Uterus (tissue), 4 donors: Measurements from ENCODE around the gene KDM8. TPM values are rescaled to one million over a fixed set of nuclear protein-coding genes. Genes with fewer than 3 reads are reported as not detected.
A peak's percentile ranks its signal among the peaks of the same experiment; 100 is the strongest.

Source experiments
- DNase-seq, 2 donors: peaks; one replicate each; pipeline ENCODE4 v3.0.0-alpha.2; 2019 to 2020
- H3K27ac ChIP-seq, 2 donors: fragments of 200-600 bp; sonication (generic); 1 replicate in 1 of 2; 2 replicates in 1 of 2; pipeline ENCODE4 v1.5.1; 2016 to 2018
- H3K27me3 ChIP-seq, 2 donors: fragments of 200-600 bp; sonication (generic); one replicate each; pipeline ENCODE4 v1.5.1; 2018 to 2019; ENCODE audit warnings: control low read depth in 1 of 2
- H3K36me3 ChIP-seq, 2 donors: fragments of 200-600 bp; sonication (generic); one replicate each; pipeline ENCODE4 v1.5.1; 2019; ENCODE audit warnings: control low read depth in 1 of 2
- H3K4me1 ChIP-seq, 2 donors: fragments of 200-600 bp; sonication (generic); one replicate each; pipeline ENCODE4 v1.5.1; 2018 to 2019; ENCODE audit warnings: control low read depth in 1 of 2
- H3K4me3 ChIP-seq, 2 donors: fragments of 200-600 bp; sonication (generic); 1 replicate in 1 of 2; 2 replicates in 1 of 2; pipeline ENCODE4 v1.5.1; 2018 to 2019; ENCODE audit warnings: mild to moderate bottlenecking in 1 of 2
- H3K9me3 ChIP-seq, 2 donors: fragments of 200-600 bp; sonication (generic); one replicate each; pipeline ENCODE4 v1.5.1; 2019; ENCODE audit warnings: control low read depth in 1 of 2
- CTCF ChIP-seq, 4 experiments: fragments of 200-600 bp in 2 of 4; fragments of 450-650 bp in 2 of 4; sonication (generic) in 2 of 4; IDR thresholded peaks; one replicate each; pipeline ENCODE4 v1.5.1; 2016 to 2019; ENCODE audit warnings: antibody characterized with exemption in 4 of 4, mild to moderate bottlenecking in 2 of 4, moderate library complexity in 1 of 4
- POLR2A ChIP-seq, 2 donors: fragments of 450-650 bp; IDR thresholded peaks; one replicate each; pipeline ENCODE4 v1.6.1; 2016; ENCODE audit warnings: antibody characterized with exemption in 2 of 2, mild to moderate bottlenecking in 1 of 2, moderate library complexity in 1 of 2
- intact Hi-C: fragments of 100-400 bp; cut with DNase I; formaldehyde crosslinking; loops from one replicate; pipeline ENCODE4 v1.15.1; 2023; ENCODE audit warnings: low total_unique reads
- total RNA-seq, 4 donors: library from RNA; depleted of rRNA in 3 of 4; stranded (reverse); fragments of >200 nt in 3 of 4; gene quantifications; one replicate each; pipeline versions ENCODE4 v1.1.0 to v1.2.4, GENCODE V29; 2014 to 2023
- donor health status: DM: yes; HTN: yes; CAD: no.

Gene KDM8
- total RNA-seq, 4 donors from 2014 or later: 4.1 to 31.0 (median 11.5) TPM; not detected in 1

GRCh38 chr16:27234171-27234570 lies 30.8 kb downstream of the KDM8 start:
- no peak for TF ChIP-seq CTCF (IDR thresholded peaks at IDR 0.05)
- no peak for TF ChIP-seq POLR2A (IDR thresholded peaks at IDR 0.05)
- no peak for DNase-seq
- no peaks in the 10 kb centered on the region for H3K9me3 ChIP-seq
- peak overlapping the region; percentile 81 to 86 for H3K27ac ChIP-seq
- H3K4me3 ChIP-seq: no peak overlapping the region
- intact Hi-C loops: loop anchor here (10.0 kb wide), 1 partner anchor 131 kb away; no protein-coding TSS in a partner anchor
- H3K27me3 ChIP-seq: no peaks in the 10 kb centered on the region
- no peaks in the 10 kb centered on the region for H3K36me3 ChIP-seq
- H3K4me1 ChIP-seq: no peaks in the 10 kb centered on the region

DNA sequence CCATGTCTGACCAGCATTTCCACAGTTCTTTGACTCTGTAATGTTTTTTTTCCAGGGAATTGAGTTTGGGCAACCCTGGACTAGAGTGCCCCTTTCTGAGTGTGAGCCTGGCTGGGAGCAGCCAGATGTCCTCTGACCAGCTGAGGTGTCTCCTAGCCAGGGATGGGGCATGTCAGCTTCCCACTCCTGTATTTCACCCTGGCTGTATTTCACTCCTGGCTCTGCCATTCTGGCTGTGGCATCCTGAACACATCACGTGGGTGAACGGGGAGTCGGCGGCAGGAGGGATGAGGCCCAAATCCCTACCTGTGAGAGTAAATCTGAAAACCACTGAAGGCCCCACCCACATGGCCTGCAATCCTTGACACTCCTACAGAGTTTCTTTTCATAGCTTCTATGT lies 31.3 kb downstream of the KDM8 start:
- TF ChIP-seq CTCF (IDR thresholded peaks at IDR 0.05) (no peak), POLR2A (IDR thresholded peaks at IDR 0.05) (no peak)
- Histone ChIP-seq H3K4me3 (no peak overlapping the region), H3K4me1 (no peaks in the 10 kb centered on the region), H3K36me3 (no peaks in the 10 kb centered on the region), H3K27ac (peak overlapping the region; percentile 81 to 86), H3K9me3 (no peaks in the 10 kb centered on the region), H3K27me3 (no peaks in the 10 kb centered on the region)
- DNase-seq: no peak
- intact Hi-C loops: loop anchor here (10.0 kb wide), 1 partner anchor 130 kb away; no protein-coding TSS in a partner anchor

DNA sequence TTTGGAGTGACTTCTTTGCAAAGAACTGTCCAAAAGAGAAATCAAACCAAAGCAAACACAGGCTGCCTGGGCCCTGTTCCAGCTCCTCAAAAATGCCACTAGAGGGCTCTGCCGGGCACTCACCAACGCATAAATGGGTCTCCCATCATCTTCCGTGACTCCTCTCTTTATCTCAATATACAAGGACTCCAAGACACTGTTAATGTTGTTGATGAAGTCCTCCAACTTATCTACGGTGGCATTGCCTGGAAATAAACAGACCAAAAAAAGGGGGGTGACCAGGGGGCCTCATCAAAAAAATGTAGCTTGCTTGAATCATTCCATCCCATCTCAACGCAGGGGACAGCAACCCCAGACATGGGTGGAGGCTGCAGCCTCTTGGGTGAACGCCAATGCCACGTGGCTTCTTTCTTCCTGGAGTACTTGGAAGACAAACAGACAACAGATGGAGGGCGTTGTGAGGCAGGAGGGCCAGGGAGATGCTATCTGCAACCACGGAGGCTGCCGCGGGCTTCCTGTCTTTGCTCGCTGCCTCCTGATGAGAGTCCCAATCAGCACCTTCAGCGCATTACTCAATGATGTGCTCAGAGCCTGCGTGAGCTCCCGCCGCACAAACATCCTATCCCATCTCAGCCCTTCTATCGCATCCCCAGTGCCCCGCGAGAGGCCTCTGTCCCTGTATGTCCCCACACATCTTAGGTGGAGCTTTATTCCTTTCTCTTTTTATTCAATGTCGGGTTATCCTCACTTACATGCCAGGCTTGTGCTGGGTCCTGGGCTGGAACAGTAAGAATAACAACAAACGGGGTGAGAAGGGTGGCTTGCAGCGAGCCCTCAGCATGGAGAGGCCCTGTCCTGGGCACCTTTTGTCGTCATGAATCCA lies 32.0 kb downstream of the KDM8 start:
- no peaks in the 10 kb centered on the region for H3K36me3 ChIP-seq
- intact Hi-C loops: loop anchor here (10.0 kb wide), 1 partner anchor 130 kb away; no protein-coding TSS in a partner anchor
- no peaks in the 10 kb centered on the region for H3K9me3 ChIP-seq
- H3K27me3 ChIP-seq: no peaks in the 10 kb centered on the region
- peak in 1 of 2 donors; percentile 30 for TF ChIP-seq POLR2A (IDR thresholded peaks at IDR 0.05)
- peak; percentile 64 to 88 (median 80) for TF ChIP-seq CTCF (IDR thresholded peaks at IDR 0.05)
- peak overlapping the region; percentile 81 to 86 for H3K27ac ChIP-seq
- no peak overlapping the region for H3K4me3 ChIP-seq
- DNase-seq: peak; percentile 83 to 93
- no peaks in the 10 kb centered on the region for H3K4me1 ChIP-seq

- intact Hi-C loops: loop anchor here (10.0 kb wide), 1 partner anchor 129 kb away; no protein-coding TSS in a partner anchor
- DNase-seq: no peak
- no peaks in the 10 kb centered on the region for H3K36me3 ChIP-seq
- no peaks in the 10 kb centered on the region for H3K4me1 ChIP-seq
- H3K4me3 ChIP-seq: no peak overlapping the region
- H3K9me3 ChIP-seq: no peaks in the 10 kb centered on the region
- TF ChIP-seq POLR2A (IDR thresholded peaks at IDR 0.05): no peak
- TF ChIP-seq CTCF (IDR thresholded peaks at IDR 0.05): no peak
- H3K27ac ChIP-seq: peak overlapping the region; percentile 81 to 86
- H3K27me3 ChIP-seq: no peaks in the 10 kb centered on the region
Measured at GRCh38 chr16:27235938-27236245, 32.6 kb downstream of the KDM8 start.

DNA sequence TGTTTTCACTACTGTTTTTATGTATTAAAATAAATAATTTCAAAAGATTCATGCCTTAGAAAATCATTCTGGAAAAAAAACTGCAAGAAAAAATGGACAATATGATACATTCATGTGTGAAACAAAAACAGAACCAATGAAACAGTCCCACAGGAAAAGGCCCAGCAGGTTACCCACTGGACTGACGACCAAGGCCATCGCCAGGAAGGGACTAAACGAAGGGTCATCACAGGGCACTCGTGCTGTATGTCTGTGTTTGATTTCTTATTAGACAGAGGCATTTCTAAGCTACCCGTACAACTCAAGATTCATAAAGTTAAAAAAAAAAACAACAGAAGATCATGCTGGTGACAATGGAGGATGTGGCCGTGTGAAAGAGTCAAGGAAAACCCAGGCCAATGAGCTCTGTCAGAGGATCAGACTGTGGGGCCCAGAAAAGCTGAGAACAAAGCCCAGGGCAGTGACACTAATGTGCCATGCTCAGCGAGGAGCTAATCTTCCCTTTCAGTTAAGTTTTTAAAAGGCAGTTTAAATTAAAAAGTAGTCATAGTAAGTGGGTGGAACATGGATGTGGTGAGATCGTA lies 33.4 kb downstream of the KDM8 start:
- H3K9me3 ChIP-seq: no peaks in the 10 kb centered on the region
- no peaks in the 10 kb centered on the region for H3K36me3 ChIP-seq
- peak overlapping the region; percentile 81 to 86 for H3K27ac ChIP-seq
- no peaks in the 10 kb centered on the region for H3K4me1 ChIP-seq
- intact Hi-C loops: loop anchor here (10.0 kb wide), 1 partner anchor 128 kb away; no protein-coding TSS in a partner anchor
- TF ChIP-seq POLR2A (IDR thresholded peaks at IDR 0.05) (no peak), CTCF (IDR thresholded peaks at IDR 0.05) (no peak)
- H3K4me3 ChIP-seq: no peak overlapping the region
- H3K27me3 ChIP-seq: no peaks in the 10 kb centered on the region
- no peak for DNase-seq
